B cell (primary cell): ENCODE measurements around the gene MLF2. TPM values are rescaled to one million over a fixed set of nuclear protein-coding genes. Genes with fewer than 3 reads are reported as not detected.
"Not testable (repeated sequence)": the region's sequence is repeated elsewhere in the genome, so short reads cannot be mapped to it uniquely, and the experiment has no call there.

Experiments
- ATAC-seq: fragments of 200-7000 bp; cut with Tn5 transposase; one replicate; pipeline ENCODE4 v1.10.0; 2021; ENCODE audit warnings: low read depth, mild to moderate bottlenecking, moderate number of reproducible peaks, moderate library complexity
- CTCF ChIA-PET: fragments of 350-600 bp; sonication (Branson Sonifier 250); formaldehyde crosslinking; loops from one replicate; lab custom pipeline; 2021; ENCODE audit warnings: antibody characterized with exemption, inconsistent platforms; lab: Charles Lee
- POLR2A ChIA-PET: fragments of 350-600 bp; sonication (Branson Sonifier 250); formaldehyde crosslinking; loops from one replicate; lab custom pipeline; 2021; ENCODE audit warnings: antibody characterized with exemption; lab: Charles Lee
- DNase-seq: peaks from one replicate; pipeline ENCODE4 v3.0.0; 2013
- H2AFZ ChIP-seq: 2 replicates; pipeline ENCODE4 v1.6.1; 2012; ENCODE audit warnings: mild to moderate bottlenecking, low read depth, low read length; ENCODE audit not compliant: insufficient read depth, poor library complexity, severe bottlenecking
- H3K27ac ChIP-seq, 2 donors: 1 replicate in 1 of 2; 2 replicates in 1 of 2; pipeline ENCODE4 v1.5.1; 2012 to 2013; ENCODE audit warnings: low read length in 2 of 2, mild to moderate bottlenecking in 2 of 2, moderate library complexity in 1 of 2
- H3K27me3 ChIP-seq, 4 experiments: fragments of 200-600 bp in 1 of 4; sonication (generic) in 1 of 4; replicated peaks in 1 of 4; 1 replicate in 2 of 4; 2 replicates in 2 of 4; pipeline versions ENCODE4 v1.6.1 to v1.7.0; 2013 to 2016; ENCODE audit warnings: low read length in 3 of 4, mild to moderate bottlenecking in 2 of 4, mixed read lengths in 1 of 4, moderate library complexity in 1 of 4; ENCODE audit not compliant: insufficient read depth in 4 of 4, control insufficient read depth in 3 of 4; ENCODE audit errors: control extremely low read depth in 1 of 4
- H3K36me3 ChIP-seq, 2 experiments: replicated peaks in 1 of 2; 1 replicate in 1 of 2; 2 replicates in 1 of 2; pipeline versions ENCODE4 v1.6.1 to v1.7.1; 2013; ENCODE audit warnings: low read length in 1 of 2; ENCODE audit not compliant: insufficient read depth in 2 of 2, control insufficient read depth in 1 of 2; ENCODE audit errors: control extremely low read depth in 1 of 2, extremely low read depth in 1 of 2
- H3K4me1 ChIP-seq, 2 donors: fragments of 200-600 bp in 1 of 2; sonication (generic) in 1 of 2; 1 replicate in 1 of 2; 2 replicates in 1 of 2; pipeline versions ENCODE4 v1.5.1 to v1.6.1; 2013 to 2017; ENCODE audit warnings: low read length in 2 of 2; ENCODE audit not compliant: control insufficient read depth in 2 of 2, insufficient read depth in 2 of 2
- H3K4me2 ChIP-seq: replicated peaks from 2 replicates; pipeline ENCODE3; 2012; ENCODE audit warnings: mild to moderate bottlenecking, low read depth, low read length; ENCODE audit not compliant: poor library complexity, severe bottlenecking
- H3K4me3 ChIP-seq, 5 experiments: fragments of 200-600 bp in 1 of 5; sonication (generic) in 1 of 5; 1 replicate in 3 of 5; 2 replicates in 2 of 5; pipeline versions ENCODE4 v1.5.1 to v1.7.0; 2011 to 2016; ENCODE audit warnings: low read length in 4 of 5, mild to moderate bottlenecking in 4 of 5, low read depth in 2 of 5, control low read depth in 1 of 5, moderate library complexity in 1 of 5; ENCODE audit not compliant: insufficient read depth in 1 of 5; ENCODE audit errors: control extremely low read depth in 1 of 5, extremely low read depth in 1 of 5
- H3K79me2 ChIP-seq: fragments of 200-600 bp; sonication (generic); one replicate; pipeline ENCODE4 v1.6.0; 2016; ENCODE audit warnings: low read length; ENCODE audit not compliant: control insufficient read depth, insufficient read depth
- H3K9ac ChIP-seq: fragments of 200-600 bp; sonication (generic); 2 replicates; pipeline ENCODE4 v1.6.1; 2017; ENCODE audit warnings: mild to moderate bottlenecking, low read length, moderate library complexity
- H3K9me3 ChIP-seq, 3 donors: one replicate each; pipeline versions ENCODE4 v1.6.1 to v1.7.1; 2013; ENCODE audit warnings: low read length in 2 of 3; ENCODE audit not compliant: control insufficient read depth in 2 of 3, insufficient read depth in 1 of 3; ENCODE audit errors: control extremely low read depth in 1 of 3
- H4K20me1 ChIP-seq: 2 replicates; pipeline ENCODE4 v1.6.0; 2012; ENCODE audit warnings: mild to moderate bottlenecking, low read length; ENCODE audit not compliant: insufficient read depth, control insufficient read depth, poor library complexity, severe bottlenecking
- H3K27ac Mint-ChIP-seq: one replicate; pipeline ENCODE4 v1.8.0; 2021; ENCODE audit warnings: mixed read lengths
- H3K27me3 Mint-ChIP-seq: one replicate; pipeline ENCODE4 v1.8.0; 2021; ENCODE audit warnings: mixed read lengths
- H3K4me1 Mint-ChIP-seq: one replicate; pipeline ENCODE4 v1.8.0; 2021; ENCODE audit warnings: mixed read lengths
- H3K4me3 Mint-ChIP-seq: one replicate; pipeline ENCODE4 v1.8.0; 2021; ENCODE audit warnings: mixed read lengths
- H3K9me3 Mint-ChIP-seq: one replicate; pipeline ENCODE4 v1.8.0; 2022; ENCODE audit warnings: mixed read lengths; ENCODE audit not compliant: insufficient read depth
- EZH2 ChIP-seq: IDR thresholded peaks from 2 replicates; pipeline ENCODE4 v1.6.1; 2012; ENCODE audit warnings: borderline replicate concordance, low read depth, mild to moderate bottlenecking, moderate library complexity, low read length; ENCODE audit not compliant: insufficient read depth, poor library complexity, severe bottlenecking
- WGBS: methylation state at CpG from one replicate; pipeline ENCODE4 v1.1.5; 2013; ENCODE audit warnings: missing lambda C conversion rate; ENCODE audit not compliant: insufficient coverage; 5-methylcytosine and 5-hydroxymethylcytosine counted together
- intact Hi-C: fragments of 100-400 bp; cut with micrococcal nuclease; formaldehyde crosslinking; loops from one replicate; pipeline ENCODE4 v1.10.0; 2022
- polyA plus RNA-seq: library from polyadenylated mRNA; depleted of rRNA; stranded (reverse); fragments of >200 nt; gene quantifications from 2 replicates; pipeline ENCODE4 v1.2.3, GENCODE V29; 2012
- total RNA-seq, 2 donors: library from RNA; stranded (reverse); fragments of 120-200 nt in 1 of 2; gene quantifications; 1 replicate in 1 of 2; 2 replicates in 1 of 2; pipeline versions ENCODE4 v1.2.3 to v1.2.4, GENCODE V29; 2013 to 2022
- TF ChIP-seq, protein P1 (sequence below): fragments of 200-600 bp; IDR thresholded peaks from one replicate; pipeline ENCODE4 v1.8.0; 2022; ENCODE audit warnings: antibody characterized with exemption, mild to moderate bottlenecking

The MLF2 gene
- total and polyA plus RNA-seq, 2 donors (not counting 1 experiment from before 2014, with no cell fraction given): 97.2 to 190 TPM

GRCh38 chr12:6716031-6716873 lies 36.7 kb downstream of the MLF2 start:
- 98% methylated on average over 10 of the region's 41 CpGs for WGBS
- H3K27me3 ChIP-seq, H3K4me2 ChIP-seq, POLR2A ChIA-PET, H3K9me3 Mint-ChIP-seq, intact Hi-C loops, H3K9ac ChIP-seq, CTCF ChIA-PET, H2AFZ ChIP-seq, H3K27me3 Mint-ChIP-seq, DNase-seq, H3K4me3 Mint-ChIP-seq, ATAC-seq, H3K9me3 ChIP-seq, H3K4me3 ChIP-seq, H3K4me1 ChIP-seq, H3K36me3 ChIP-seq, H3K27ac Mint-ChIP-seq, H3K4me1 Mint-ChIP-seq, H3K27ac ChIP-seq, H4K20me1 ChIP-seq, H3K79me2 ChIP-seq: not testable (repeated sequence)

GRCh38 chr12:6708960-6709394 lies 44.0 kb downstream of the MLF2 start:
- TF ChIP-seq, protein P1, sequence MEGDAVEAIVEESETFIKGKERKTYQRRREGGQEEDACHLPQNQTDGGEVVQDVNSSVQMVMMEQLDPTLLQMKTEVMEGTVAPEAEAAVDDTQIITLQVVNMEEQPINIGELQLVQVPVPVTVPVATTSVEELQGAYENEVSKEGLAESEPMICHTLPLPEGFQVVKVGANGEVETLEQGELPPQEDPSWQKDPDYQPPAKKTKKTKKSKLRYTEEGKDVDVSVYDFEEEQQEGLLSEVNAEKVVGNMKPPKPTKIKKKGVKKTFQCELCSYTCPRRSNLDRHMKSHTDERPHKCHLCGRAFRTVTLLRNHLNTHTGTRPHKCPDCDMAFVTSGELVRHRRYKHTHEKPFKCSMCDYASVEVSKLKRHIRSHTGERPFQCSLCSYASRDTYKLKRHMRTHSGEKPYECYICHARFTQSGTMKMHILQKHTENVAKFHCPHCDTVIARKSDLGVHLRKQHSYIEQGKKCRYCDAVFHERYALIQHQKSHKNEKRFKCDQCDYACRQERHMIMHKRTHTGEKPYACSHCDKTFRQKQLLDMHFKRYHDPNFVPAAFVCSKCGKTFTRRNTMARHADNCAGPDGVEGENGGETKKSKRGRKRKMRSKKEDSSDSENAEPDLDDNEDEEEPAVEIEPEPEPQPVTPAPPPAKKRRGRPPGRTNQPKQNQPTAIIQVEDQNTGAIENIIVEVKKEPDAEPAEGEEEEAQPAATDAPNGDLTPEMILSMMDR: no peak
- TF ChIP-seq EZH2: no peak
- DNase-seq (no peak), ATAC-seq (no peak)
- intact Hi-C loops: no loop called here
- no peaks in the 10 kb centered on the region for H4K20me1 ChIP-seq
- POLR2A ChIA-PET: interaction anchor here (0.6 kb wide), 1 partner anchor 99 kb away, joined by 8 read pairs; no protein-coding TSS in a partner anchor
- H3K9me3 ChIP-seq: no peaks in the 10 kb centered on the region
- H3K4me2 ChIP-seq: no peak overlapping the region
- H3K27me3 Mint-ChIP-seq: peaks cover 20% of the 10 kb centered on the region
- 39% methylated on average over 16 of the region's 16 CpGs for WGBS
- no peaks in the 10 kb centered on the region for H3K4me1 ChIP-seq
- no peak overlapping the region for H3K4me3 ChIP-seq
- no peaks in the 10 kb centered on the region for H3K36me3 ChIP-seq
- H3K27ac ChIP-seq: no peak overlapping the region
- H3K4me3 Mint-ChIP-seq: peak overlapping the region; percentile 89
- no peaks in the 10 kb centered on the region for H3K9me3 Mint-ChIP-seq
- CTCF ChIA-PET: interaction anchor here (1.4 to 2.2 kb wide), 3 partner anchors 14 to 69 kb away, joined by 3 to 5 read pairs (median 4); partner anchors contain the start of genes COPS7A and ZNF384
- H3K9ac ChIP-seq: no peak overlapping the region
- H2AFZ ChIP-seq: no peak overlapping the region
- H3K27ac Mint-ChIP-seq: peak overlapping the region; percentile 75
- H3K27me3 ChIP-seq: peaks cover 0 to 34% (median 10%) of the 10 kb centered on the region in 4 experiments
- no peaks in the 10 kb centered on the region for H3K79me2 ChIP-seq
- H3K4me1 Mint-ChIP-seq: peaks cover 9% of the 10 kb centered on the region

- H3K9ac ChIP-seq, H3K9me3 Mint-ChIP-seq, intact Hi-C loops, H3K4me1 ChIP-seq, H4K20me1 ChIP-seq, POLR2A ChIA-PET, H3K36me3 ChIP-seq, H3K27ac Mint-ChIP-seq, H3K4me3 ChIP-seq, H3K4me1 Mint-ChIP-seq, H3K79me2 ChIP-seq, ATAC-seq, H3K9me3 ChIP-seq, H3K4me3 Mint-ChIP-seq, H3K4me2 ChIP-seq, DNase-seq, H2AFZ ChIP-seq, H3K27ac ChIP-seq, CTCF ChIA-PET: not testable (repeated sequence)
- 94% methylated on average over 20 of the region's 21 CpGs for WGBS
- H3K27me3 Mint-ChIP-seq: peaks cover 24% of the 10 kb centered on the region
- peaks cover 0 to 37% (median 16%) of the 10 kb centered on the region in 4 experiments for H3K27me3 ChIP-seq
Measured at GRCh38 chr12:6708351-6708750, 44.6 kb downstream of the MLF2 start.
